GM18870 (cell line): ENCODE measurements around the gene INPP4B.
A peak's percentile ranks its signal among the peaks of the same experiment; 100 is the strongest.

Experiments used
- ATAC-seq: cut with Tn5 transposase; IDR thresholded peaks from one replicate; pipeline ENCODE4 v1.9.1; 2021; ENCODE audit warnings: moderate library complexity; ENCODE audit not compliant: unreplicated experiment

INPP4B gene

DNA sequence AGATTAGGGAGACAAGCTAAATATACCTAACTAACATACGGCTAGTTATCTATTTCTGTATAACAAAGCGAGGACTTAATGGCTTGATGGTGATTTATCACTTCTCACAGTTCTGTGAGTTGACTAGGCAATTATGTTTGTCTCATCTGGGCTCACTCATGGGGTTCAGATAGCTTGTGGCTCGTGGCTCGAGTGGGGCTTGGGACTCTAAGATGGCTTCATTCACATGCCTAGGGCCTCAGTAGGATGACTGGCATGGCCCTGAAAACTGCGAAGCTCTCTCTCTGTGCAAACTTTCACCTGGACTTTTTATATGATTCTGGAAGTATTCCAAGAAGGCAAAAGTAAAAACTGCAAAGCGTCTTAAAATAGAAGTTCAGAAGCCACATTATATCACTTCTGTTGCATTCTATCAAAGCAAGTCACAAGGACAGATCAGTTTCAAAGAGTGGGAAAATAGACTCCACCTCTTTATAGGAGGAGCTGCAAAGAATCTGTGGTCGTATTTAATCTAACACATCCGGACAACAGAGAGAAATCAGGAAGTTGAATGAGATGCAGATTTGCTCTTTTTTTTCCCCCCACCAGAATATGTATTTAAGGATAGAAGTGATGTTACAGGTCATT, 491.2 kb downstream of the INPP4B start:
- ATAC-seq = no peak

DNA sequence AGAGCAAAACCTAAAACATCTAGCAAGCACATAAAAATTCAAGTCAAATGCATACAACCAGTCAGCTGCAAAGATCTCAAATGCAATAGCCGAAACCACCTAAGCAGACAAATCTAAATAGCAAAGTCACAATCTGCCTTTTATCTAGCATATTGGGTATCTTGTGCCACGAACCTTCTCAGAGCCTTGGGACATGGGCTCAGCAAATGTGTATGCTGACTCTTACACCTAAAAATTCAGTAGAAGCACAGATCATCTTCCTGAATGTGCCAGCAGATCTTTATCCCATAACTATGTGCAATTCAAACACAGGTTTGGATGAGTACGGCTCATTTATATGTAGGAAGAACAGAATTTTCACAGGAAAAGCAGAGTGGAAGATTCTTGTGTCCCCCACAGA, 492.1 kb downstream of the INPP4B start:
- no peak for ATAC-seq

DNA sequence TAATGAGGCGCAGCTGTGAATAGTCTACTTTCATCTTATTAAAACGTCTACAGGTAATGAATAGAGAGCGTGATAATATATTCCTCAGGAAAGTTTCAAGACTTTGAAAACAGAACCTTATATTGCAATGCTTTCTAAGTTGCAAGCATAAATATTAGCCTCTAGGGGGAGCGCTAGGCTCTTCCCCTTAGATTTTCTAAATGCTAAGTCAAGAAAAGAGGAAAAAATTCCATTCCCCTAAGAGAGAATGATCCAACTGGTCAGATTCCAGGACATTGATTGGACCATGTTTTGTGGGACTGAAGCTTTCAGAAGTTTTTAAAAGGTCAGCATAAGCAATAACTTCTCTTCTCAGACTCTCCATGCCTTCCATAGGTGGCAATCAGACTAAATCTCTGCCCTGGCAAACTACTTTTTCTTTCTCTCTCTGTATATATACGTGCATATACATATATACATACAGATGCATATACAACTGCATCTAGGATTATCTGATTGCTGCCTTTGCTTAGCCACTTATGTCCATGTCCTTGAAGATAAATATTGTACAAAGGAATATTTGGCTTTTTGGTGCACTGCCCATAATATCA, 492.9 kb downstream of the INPP4B start:
- ATAC-seq = no peak

DNA sequence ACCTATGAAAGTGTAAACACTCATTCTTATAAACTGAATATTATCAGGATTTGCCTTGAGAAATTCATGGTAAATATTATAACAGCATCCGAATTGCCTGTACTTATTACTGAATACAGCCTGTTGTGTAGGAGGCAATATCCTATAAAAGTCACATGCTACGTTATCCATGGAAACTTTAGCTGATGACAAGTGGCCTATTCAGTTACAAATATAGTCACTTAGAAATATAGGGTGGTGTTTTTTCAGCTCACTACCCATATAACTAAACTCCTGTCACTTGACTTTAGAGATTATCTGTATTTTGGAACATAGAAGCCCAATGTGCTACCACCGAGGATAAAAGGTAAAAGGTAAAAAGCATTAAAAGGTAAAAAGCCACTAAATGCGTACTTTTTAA, 493.4 kb downstream of the INPP4B start:
- ATAC-seq = no peak

DNA sequence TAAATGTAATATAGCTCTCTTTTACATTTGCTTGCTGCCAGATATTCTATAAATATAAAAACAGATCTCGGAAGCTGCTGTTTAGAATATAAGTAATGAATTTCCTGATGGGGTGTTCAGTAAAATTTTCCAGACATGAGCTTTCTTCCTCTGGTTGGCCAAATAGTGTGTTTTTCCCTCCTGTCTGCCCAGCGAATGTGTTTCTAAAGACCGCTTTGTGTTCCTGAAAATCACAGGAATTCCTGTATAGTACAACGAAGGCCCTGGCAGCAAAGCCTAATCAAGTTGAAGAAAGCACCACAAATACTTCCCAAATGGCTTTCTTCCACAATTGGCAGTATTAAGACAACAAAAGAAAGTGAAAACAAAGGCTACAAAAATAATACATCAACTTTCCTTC, 494.1 kb downstream of the INPP4B start:
- no peak for ATAC-seq

DNA sequence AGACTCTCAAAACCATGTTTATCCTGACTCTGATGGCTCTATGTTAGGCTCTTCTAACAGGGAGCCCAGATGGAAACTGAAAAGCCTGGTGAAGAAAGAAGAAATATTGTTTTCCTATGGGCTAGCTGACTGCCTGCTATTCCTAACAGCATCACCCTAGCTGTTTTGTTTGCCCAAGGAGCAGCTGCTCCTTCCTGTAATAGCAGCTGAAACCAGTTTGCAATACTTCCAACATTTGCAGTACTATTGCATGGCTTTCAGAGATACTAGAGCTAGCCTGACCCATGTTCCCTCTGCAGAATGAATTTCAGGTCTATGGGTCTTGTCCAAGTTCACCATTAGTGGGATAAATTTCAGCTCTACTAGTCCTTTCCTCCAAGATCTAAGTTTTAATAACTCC, 495.2 kb downstream of the INPP4B start:
- no peak for ATAC-seq

DNA sequence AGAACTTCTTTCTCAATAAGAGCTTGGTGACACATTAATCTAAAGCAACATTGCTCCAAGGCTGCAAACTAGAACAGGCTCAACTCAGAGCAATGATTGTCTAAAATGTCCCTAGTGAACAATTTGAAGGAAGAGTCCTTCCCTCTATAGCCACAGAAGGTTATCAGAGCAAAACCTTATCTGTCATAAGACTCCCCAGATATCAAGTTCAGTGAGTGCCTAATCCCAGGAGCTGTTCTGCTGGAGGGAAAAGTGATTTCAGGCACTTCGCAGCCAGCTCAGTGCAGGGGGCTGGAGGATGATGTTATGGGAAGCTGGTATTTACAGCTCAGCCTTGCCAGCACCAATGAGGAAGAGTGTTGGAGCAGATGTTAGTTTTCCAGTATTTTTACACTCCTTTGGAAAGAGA, 497.5 kb downstream of the INPP4B start:
- no peak for ATAC-seq

DNA sequence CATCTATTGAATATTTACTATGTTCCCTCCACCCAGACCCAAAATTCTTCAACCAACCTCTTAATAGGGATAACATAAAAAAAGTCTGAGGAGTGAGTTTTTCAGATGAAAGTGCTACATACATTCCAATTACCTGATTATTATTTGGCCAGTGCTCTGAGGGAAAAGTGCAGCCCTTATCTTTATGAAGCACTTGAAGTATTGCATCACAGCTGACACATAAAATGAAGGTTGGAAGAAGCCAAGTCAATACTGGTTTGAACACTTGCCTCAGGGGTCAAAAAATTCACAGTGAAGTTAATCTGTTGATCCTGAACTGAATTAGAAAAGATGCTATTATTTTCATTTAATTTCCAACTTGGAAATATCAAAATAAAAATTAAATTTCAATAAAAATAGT, 498.9 kb downstream of the INPP4B start:
- ATAC-seq = no peak

DNA sequence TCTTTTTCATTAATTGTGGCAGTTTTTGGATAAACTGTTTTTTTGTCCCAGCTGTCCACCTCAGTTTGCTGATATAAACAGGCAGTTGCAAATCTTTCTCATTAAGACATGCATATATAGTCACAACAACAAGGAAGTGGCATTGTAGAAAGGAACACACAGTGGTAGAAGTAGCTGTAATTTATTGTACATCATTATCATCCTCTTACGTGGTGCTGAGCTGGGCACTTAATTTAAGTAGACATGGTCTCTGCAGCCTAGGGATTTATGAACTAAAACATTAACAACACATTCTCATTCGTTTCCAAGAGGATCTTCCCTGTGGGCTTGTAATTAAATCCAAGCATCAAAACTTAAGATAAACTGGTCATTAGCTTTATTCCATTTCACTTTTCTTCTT, 500.2 kb downstream of the INPP4B start:
- ATAC-seq = no peak

DNA sequence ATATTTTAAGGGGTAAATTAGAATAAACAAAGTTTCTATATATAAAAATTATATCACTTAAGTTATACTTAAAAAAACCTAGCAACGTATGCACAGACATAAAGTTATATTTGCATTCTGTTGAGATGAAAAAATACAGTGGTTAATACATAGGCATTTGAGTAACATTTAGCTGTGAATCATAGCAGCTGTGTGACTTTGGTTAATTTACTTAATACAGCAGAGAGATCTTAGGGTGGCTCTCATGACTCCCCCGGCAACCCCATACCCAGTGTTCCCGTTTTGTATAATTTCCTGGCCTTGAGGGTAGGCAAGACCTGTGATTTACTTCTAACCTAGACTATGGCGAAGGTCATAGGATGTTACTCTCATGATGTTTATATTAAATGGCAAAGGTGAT, 504.8 kb downstream of the INPP4B start:
- no peak for ATAC-seq

DNA sequence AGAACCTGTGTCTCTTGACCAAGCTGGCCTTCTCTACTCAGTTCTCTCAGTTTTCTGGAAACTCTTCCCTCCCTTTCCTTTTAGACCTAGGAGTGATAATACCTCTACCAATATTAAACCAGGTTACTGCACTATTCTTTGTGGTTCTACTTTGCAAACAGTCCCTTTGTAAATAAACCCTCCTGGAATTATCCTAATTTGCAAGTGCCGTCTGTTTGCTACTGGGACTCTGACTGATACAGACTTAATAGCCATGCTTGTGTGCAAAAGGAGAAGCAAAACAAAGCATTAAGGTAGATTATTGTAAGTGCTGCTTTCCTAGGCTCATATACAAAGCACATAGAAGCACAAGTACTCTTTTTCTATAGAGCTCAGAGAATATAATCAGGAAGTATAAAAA, 507.0 kb downstream of the INPP4B start:
- ATAC-seq = no peak

DNA sequence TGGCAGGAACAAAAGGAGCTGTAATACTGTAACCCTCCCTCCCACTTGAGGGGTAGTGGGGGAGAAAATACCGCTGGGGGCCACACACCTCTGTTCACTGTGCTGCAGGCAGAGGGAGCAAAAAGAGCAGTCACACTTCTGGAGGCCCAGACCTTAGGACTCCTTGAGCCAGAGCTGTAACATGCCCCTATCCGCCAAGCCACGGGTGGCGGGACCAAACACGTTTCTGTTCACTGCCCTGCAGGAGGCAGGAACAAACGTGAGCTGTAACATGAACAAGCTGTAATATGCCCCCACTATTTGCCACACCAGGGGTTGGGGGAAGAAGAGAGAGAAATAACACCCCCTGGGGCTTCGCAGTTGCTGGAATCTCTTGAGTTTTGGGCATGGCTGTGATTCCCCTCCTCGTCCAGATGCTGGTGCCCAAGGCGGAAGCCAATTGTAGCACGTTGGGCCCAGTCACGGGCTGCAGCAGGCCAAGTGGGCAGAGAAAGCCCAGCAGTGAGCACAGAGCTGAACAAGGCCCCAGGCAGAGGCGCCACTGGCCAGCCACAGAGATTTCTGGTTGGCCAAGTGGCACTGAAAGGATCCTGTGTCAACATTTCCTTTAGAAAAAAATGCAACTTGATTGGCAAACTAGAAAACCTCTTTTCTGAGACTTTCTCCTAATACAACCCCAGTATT, 509.7 kb downstream of the INPP4B start:
- no peak for ATAC-seq

DNA sequence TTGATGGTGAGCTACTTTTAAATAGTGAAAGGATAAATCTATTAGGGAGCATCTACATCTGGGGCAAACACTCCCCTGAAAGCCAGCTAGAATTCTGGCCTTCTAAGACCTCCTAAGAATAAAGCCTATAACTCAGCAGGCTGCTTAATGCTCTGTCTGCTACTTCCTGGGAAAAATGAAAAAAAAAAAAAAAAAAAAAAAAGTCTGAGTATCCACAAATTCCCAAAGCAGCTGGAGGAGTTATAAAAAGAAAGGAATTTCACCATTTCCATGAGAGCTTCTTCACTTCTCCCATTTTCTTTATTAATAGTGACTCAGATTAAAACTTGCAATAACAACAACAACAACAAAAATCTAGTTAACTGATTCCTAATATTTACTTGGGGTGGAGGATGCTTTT, 511.2 kb downstream of the INPP4B start:
- ATAC-seq = no peak

DNA sequence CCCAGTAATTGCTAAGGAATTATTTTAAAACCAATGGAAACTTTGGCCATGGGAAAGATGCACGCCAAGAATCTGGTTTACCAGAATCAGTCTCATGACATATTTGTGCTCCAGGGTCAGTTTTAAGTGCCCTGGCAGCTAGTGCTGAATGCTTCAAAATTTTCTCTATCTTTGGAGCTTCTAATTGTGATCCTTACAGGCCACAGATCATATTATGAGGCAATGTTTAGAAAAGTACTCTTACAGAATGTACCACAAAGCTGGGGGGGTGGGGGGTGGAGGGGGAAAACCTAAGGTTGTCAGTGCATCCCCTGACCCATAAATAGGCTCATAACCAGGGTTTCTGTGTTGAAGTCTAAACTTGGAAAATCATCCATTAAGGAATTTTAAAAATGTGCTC, 514.5 kb downstream of the INPP4B start:
- no peak for ATAC-seq

DNA sequence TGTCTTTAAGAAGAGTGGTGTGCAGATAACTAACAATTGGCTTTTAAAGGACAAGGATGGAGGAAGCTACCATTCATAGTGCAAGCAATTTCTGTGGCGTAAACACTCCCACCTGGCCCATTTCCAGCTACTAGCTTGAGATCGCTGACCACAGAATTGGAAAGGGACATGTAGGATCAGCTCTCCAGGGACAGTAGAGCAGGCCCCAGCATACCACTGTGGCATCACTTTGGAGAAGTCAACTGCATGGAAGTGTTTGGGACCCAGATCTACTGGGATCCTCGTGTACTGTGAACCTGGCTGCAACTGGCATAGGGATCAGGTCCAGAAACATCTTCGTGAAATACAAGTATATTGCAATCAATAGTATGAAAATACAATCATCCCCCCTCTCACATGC, 515.0 kb downstream of the INPP4B start:
- ATAC-seq = no peak

DNA sequence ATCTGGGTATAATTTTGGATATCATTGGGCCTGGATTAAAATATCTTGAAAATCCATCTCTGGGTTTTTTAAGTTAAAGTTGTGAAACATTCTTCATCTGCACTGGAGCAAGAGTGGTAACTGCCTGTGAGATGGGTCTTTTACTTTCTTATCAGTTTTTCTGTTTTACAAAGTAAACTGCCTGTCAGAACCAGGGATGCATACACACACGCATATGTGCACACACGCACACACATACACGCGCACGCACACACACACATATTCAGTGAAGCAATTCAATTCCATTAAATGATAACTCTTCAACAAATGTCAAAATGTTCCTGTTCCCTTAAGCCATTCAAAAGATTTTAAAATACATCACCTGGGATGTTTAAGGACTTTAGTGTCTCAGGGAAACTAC, 515.8 kb downstream of the INPP4B start:
- ATAC-seq = no peak

DNA sequence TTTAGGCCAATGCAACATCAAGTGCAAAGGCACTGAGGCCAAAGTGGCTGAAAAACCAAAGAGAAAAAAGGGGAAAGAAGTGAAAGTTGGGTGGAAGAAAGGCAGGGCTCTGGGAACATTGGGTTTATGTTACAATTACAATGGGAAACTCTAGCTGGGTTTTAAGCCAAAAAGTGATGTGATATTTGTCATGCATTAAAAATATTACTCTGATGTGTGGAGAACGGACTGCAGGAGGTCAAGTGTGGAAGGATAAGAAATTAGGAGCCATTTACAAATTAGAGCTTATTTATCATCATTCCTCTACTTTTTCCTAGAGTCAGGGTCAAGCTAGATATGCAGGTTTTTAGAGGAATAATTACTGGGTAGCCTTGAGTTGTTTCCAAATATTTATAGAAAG, 516.8 kb downstream of the INPP4B start:
- ATAC-seq = no peak

DNA sequence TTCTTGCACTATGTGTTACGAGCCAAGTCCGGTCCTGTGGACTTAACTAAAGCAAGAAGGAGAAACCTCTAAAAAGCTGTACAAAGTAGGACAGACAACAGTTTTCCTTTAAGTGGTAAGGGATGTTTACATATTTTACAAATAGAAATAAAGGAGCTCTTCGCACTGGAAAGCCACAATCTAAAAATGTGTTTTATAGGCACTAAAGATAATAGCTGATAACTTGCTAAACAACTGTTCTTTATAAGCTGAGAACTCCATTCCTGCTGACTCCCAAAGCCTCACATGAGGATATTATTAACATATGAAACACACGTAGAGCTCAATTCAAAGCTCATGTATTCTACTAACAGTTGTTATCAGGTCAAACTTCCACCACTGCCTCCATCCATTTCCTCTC, 519.9 kb downstream of the INPP4B start:
- no peak for ATAC-seq

DNA sequence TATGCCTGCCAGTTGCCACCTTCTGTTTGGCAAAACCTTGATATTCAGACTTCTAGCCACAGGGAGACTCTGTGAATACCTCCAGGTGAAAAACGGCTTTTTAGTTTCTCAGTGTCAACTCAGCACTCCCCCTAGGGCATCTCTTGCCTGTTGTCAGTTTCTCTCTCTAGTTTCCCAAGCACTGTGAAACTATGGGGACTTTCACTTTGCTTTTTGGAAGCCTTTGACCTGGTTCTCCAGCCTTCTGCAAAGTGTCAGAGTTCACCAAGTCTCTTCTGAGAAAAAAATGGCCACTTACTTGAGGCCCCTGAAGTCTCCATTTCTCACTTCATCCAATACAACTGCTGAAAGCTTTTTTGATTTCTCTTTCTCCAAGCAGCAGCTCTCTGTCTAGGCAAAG, 521.5 kb downstream of the INPP4B start:
- peak; percentile 68 for ATAC-seq

DNA sequence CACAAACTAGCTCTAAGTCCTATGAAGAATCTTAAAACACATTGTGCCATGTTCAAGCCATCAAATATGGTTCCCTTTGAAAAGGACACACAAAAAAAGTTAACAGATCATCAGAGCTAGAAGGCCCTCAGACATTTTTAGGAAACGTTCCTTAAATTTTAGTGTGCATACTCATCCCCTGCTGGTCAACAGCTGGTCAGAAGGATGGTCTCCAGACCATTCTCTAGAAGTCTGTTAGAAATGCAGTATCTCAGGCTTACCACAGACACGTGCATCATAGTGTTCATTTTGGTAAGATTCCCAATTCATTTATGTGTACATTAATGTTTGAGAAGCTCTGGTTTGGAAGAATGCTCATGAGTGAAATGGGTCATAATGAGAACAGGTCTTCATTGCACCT, 523.1 kb downstream of the INPP4B start:
- no peak for ATAC-seq

DNA sequence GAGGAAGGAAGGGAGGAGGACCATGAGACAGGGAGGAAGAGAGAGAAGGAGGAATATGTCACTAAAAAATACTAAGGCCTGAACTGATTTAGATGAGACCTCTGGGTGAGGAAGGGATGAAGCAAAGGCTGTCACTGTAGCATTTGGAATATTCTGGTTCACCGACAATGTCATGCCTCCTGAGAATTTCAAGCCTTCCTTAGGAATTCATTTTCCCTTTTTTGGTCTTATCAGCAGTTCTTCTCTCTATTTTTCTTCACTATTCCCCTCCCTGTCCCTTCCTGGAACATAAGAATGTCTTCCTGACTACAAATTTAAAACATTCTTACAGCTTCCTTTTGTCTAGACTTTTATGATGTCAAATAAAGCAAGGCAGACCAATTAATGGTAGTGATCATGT, 527.8 kb downstream of the INPP4B start:
- no peak for ATAC-seq

DNA sequence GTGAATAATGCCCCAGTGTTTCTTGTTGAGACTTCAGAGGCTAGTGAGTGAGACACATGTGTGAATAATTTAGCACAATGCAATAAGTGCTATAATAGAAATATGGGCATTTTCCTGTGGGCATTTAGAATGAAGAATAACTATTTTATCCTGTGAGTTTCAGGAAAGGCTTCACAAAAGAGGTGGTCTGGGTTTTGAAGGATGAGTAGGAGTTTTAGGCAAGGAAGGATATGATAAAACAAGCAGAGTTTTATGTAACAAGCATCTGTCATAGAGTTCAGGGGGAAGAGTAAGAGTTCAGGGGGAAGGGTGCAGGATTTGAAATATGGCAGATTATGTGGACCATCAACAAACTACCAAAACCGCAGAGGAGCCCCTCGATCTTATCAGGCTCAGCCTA, 529.2 kb downstream of the INPP4B start:
- no peak for ATAC-seq

DNA sequence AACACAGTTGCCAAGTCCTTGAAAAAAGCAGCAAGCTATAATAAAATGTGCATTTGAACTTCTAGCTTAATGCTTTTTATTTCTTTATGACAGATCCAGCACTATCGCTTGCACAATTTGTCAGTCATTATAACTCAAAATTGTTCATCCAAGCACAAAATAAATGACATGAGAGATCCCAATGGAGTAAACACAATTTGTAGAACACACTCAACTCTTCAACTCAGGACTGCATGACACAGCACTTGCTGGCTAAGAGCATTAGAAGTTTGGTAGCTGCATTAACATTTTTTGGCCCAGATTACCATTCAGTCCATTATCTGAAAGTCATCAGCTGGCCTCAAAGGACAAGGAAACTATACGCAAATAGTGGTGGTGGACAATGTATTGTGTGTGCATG, 530.1 kb downstream of the INPP4B start:
- no peak for ATAC-seq
